OCI-LY7 (cell line): ENCODE results near the gene USF2. TPM values are rescaled to one million over a fixed set of nuclear protein-coding genes. Genes with fewer than 3 reads are reported as not detected.

ENCODE experiments used
- BruUV-seq: library from RNA; stranded (reverse); fragments of 400-500 nt; replicated peaks from 2 replicates; lab custom pipeline; 2021; lab: Mats Ljungman, UMichigan
- CTCF ChIA-PET: fragments of 300-600 bp; sonication (Branson Sonifier 250); formaldehyde crosslinking; loops from one replicate; lab custom pipeline; 2022; ENCODE audit warnings: antibody characterized with exemption; ENCODE audit not compliant: unreplicated experiment; lab: Charles Lee
- POLR2A ChIA-PET: fragments of 300-600 bp; sonication (Branson Sonifier 250); formaldehyde crosslinking; loops from one replicate; lab custom pipeline; 2022; ENCODE audit warnings: antibody characterized with exemption; lab: Charles Lee
- DNase-seq: peaks from one replicate; pipeline ENCODE4 v3.0.0-alpha.2; 2015; ENCODE audit warnings: low spot score
- H2AFZ ChIP-seq: fragments of 200-600 bp; sonication (generic), shearing (Covaris generic); 2 replicates; pipeline ENCODE4 v1.6.1; 2014; ENCODE audit warnings: mild to moderate bottlenecking, antibody characterized with exemption, low read length, moderate library complexity
- H3K27ac ChIP-seq: fragments of 200-600 bp; sonication (generic); 2 replicates; pipeline ENCODE4 v1.5.1; 2014; ENCODE audit warnings: mixed run types, low read depth, mild to moderate bottlenecking, moderate library complexity, low read length, inconsistent platforms; ENCODE audit not compliant: poor library complexity, severe bottlenecking
- H3K36me3 ChIP-seq: fragments of 200-600 bp; sonication (generic); 2 replicates; pipeline ENCODE4 v1.6.1; 2014; ENCODE audit warnings: mild to moderate bottlenecking, antibody characterized with exemption, low read length, moderate library complexity, mixed read lengths; ENCODE audit not compliant: insufficient read depth
- H3K4me1 ChIP-seq: fragments of 200-600 bp; sonication (generic); 2 replicates; pipeline ENCODE4 v1.5.1; 2014; ENCODE audit warnings: mild to moderate bottlenecking, low read length; ENCODE audit not compliant: insufficient read depth, poor library complexity, severe bottlenecking
- H3K4me2 ChIP-seq: fragments of 200-600 bp; sonication (generic); 2 replicates; pipeline ENCODE4 v1.6.1; 2014; ENCODE audit warnings: mild to moderate bottlenecking, low read length
- H3K4me3 ChIP-seq: fragments of 200-600 bp; sonication (generic); 2 replicates; pipeline ENCODE4 v1.5.1; 2014; ENCODE audit warnings: mild to moderate bottlenecking, low read depth, low read length; ENCODE audit not compliant: poor library complexity, severe bottlenecking
- H3K79me2 ChIP-seq: fragments of 200-600 bp; sonication (generic); 2 replicates; pipeline ENCODE4 v1.6.1; 2016; ENCODE audit warnings: low read depth, mild to moderate bottlenecking, low read length, moderate library complexity, mixed read lengths; ENCODE audit not compliant: insufficient read depth
- H3K9me2 ChIP-seq: fragments of 200-600 bp; sonication (generic); 2 replicates; pipeline ENCODE4 v1.6.1; 2016; ENCODE audit warnings: mild to moderate bottlenecking, low read length, mixed read lengths; ENCODE audit not compliant: insufficient read depth
- H3K9me3 ChIP-seq: fragments of 200-600 bp; sonication (generic); 2 replicates; pipeline ENCODE4 v1.6.1; 2014; ENCODE audit warnings: mild to moderate bottlenecking, mixed run types, low read length, mixed read lengths
- H4K20me1 ChIP-seq: fragments of 200-600 bp; sonication (generic); 2 replicates; pipeline ENCODE4 v1.6.1; 2014; ENCODE audit warnings: mild to moderate bottlenecking, antibody characterized with exemption, low read length, moderate library complexity, mixed read lengths; ENCODE audit not compliant: insufficient read depth
- EZH2phosphoT487 ChIP-seq: fragments of 200-600 bp; sonication (generic); IDR thresholded peaks from 2 replicates; pipeline ENCODE4 v1.6.1; 2018; ENCODE audit warnings: low read depth, borderline replicate concordance, mild to moderate bottlenecking, mixed run types, antibody characterized with exemption, low read length, moderate library complexity, mixed read lengths
- intact Hi-C: fragments of 100-400 bp; cut with micrococcal nuclease; formaldehyde crosslinking; loops from one replicate; pipeline ENCODE4 v1.10.0; 2022; ENCODE audit not compliant: unreplicated experiment
- total RNA-seq, 2 experiments: library from RNA; depleted of rRNA in 1 of 2; stranded (reverse); fragments of >200 nt in 1 of 2; shearing (Covaris generic) in 1 of 2; gene quantifications; 2 replicates each; pipeline ENCODE4 v1.2.3, GENCODE V29; 2014 to 2022
- TF ChIP-seq, protein P1 (sequence below): fragments of 200-600 bp; sonication (generic); conservative IDR thresholded peaks from 2 replicates; pipeline ENCODE4 v1.5.1; 2014; ENCODE audit warnings: mild to moderate bottlenecking, antibody characterized with exemption, low read length, moderate library complexity, mixed read lengths

The USF2 gene
- total RNA-seq, 2 experiments from 2014 or later, result 105 to 155 TPM

DNA sequence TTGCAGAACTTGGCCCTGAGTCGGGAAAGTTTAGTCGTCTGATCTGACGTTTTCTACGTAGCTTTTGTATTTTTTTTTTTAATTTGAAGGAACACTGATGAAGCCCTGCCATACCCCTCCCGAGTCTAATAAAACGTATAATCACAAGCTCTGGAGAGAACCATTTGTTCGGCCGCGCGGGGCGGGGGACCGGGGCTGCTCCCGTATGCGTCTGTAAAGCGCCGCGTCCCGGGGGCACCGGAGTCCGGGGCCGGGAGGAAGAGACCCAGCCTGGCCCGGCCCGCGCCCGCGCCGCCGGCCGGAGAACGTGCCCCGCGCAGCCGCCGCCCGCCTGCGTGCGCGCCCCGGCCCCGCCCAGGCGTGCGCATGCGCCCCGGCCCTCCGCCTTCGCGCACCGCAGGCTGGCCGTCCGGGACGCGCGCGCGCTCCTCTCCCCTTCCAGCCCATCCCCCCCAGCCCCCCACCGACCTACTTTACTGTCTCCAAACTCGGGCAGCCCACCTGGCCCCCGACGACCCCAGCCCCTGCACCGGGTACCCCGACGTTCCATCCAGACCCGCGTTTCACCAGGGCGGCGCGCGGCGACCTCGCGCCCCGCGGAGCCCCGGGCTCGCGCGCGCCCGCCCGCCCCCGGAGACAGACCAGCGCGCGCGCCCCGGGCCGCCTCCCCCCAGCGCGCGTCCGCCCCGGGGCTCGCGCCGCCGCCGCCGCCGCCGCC, 785 bp upstream of the USF2 start:
- H3K79me2 ChIP-seq, result peaks cover 9% of the 10 kb centered on the region; the same call in 1 of the 2 replicates
- ChIA-PET POLR2A (interaction anchor here (0.6 kb wide), 2 partner anchors 57 to 59 kb away, joined by 3 read pairs; no protein-coding TSS in a partner anchor), CTCF (no interaction called here)
- 0 out of 2 replicates have a peak overlapping the region, but pooled peaks have one; percentile 25 for H2AFZ ChIP-seq
- H3K36me3 ChIP-seq, result peaks cover 72% of the 10 kb centered on the region
- intact Hi-C loops, result loop anchor here (2.0 to 5.0 kb wide), 4 partner anchors 19 to 126 kb away; partner anchors contain the start of genes FFAR1, FXYD7 and LSR
- peak; percentile 86 for DNase-seq
- no peak for TF ChIP-seq EZH2phosphoT487
- TF ChIP-seq, protein P1, sequence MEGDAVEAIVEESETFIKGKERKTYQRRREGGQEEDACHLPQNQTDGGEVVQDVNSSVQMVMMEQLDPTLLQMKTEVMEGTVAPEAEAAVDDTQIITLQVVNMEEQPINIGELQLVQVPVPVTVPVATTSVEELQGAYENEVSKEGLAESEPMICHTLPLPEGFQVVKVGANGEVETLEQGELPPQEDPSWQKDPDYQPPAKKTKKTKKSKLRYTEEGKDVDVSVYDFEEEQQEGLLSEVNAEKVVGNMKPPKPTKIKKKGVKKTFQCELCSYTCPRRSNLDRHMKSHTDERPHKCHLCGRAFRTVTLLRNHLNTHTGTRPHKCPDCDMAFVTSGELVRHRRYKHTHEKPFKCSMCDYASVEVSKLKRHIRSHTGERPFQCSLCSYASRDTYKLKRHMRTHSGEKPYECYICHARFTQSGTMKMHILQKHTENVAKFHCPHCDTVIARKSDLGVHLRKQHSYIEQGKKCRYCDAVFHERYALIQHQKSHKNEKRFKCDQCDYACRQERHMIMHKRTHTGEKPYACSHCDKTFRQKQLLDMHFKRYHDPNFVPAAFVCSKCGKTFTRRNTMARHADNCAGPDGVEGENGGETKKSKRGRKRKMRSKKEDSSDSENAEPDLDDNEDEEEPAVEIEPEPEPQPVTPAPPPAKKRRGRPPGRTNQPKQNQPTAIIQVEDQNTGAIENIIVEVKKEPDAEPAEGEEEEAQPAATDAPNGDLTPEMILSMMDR, result no peak
- BruUV-seq, result no TSS peak
- peak overlapping the region; percentile 91 for H3K4me2 ChIP-seq
- H3K9me2 ChIP-seq, result no peaks in the 10 kb centered on the region
- peak overlapping the region; percentile 98 for H3K4me3 ChIP-seq
- peak overlapping the region; percentile 81 for H3K27ac ChIP-seq
- no peaks in the 10 kb centered on the region for H3K9me3 ChIP-seq
- H3K4me1 ChIP-seq, result peaks cover 49% of the 10 kb centered on the region
- no peaks in the 10 kb centered on the region for H4K20me1 ChIP-seq

DNA sequence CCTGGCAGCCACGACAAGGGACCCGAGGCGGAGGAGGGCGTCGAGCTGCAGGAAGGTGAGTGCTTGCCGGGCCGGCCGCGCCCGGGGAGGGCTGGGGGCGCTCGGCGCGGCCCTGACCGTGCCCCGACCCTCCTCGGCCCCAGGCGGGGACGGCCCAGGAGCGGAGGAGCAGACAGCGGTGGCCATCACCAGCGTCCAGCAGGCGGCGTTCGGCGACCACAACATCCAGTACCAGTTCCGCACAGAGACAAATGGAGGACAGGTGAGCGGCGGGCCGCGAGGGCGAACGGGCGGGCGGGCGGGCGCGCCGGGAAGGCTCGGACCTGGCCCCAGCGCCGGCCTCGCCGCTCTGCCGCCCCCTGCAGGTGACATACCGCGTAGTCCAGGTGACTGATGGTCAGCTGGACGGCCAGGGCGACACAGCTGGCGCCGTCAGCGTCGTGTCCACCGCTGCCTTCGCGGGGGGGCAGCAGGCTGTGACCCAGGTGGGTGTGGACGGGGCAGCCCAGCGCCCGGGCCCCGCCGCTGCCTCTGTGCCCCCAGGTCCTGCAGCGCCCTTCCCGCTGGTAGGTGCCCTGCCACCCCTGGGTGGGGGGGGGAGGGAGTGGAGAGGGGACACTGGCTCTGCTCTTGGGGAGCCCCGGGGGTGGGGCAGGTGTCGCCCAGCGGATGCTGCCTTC, 816 bp downstream of the USF2 start:
- Histone ChIP-seq H3K79me2 (peaks cover 9% of the 10 kb centered on the region; the same call in 1 of the 2 replicates), H4K20me1 (no peaks in the 10 kb centered on the region), H3K27ac (peak overlapping the region; percentile 61), H3K9me2 (no peaks in the 10 kb centered on the region), H2AFZ (no peak overlapping the region), H3K9me3 (no peaks in the 10 kb centered on the region), H3K4me2 (peak overlapping the region; percentile 65), H3K4me1 (peaks cover 43% of the 10 kb centered on the region), H3K4me3 (peak overlapping the region; percentile 75), H3K36me3 (peaks cover 73% of the 10 kb centered on the region)
- no TSS peak for BruUV-seq
- ChIA-PET CTCF (no interaction called here), POLR2A (no interaction called here)
- no peak for TF ChIP-seq EZH2phosphoT487
- TF ChIP-seq, protein P1, result peak; percentile 73
- peak; percentile 90 for DNase-seq
- intact Hi-C loops, result loop anchor here (1.0 to 5.0 kb wide), 5 partner anchors 27 to 199 kb away; partner anchors contain the start of genes FFAR1 and FXYD7
